ENCODE data around the gene EVPLL. TPM values are rescaled to one million over a fixed set of nuclear protein-coding genes. Genes with fewer than 3 reads are reported as not detected.

The EVPLL gene
- polyA plus RNA-seq, 1 of the 3 experiments (the other 2 are of a cell fraction): not detected

DNA sequence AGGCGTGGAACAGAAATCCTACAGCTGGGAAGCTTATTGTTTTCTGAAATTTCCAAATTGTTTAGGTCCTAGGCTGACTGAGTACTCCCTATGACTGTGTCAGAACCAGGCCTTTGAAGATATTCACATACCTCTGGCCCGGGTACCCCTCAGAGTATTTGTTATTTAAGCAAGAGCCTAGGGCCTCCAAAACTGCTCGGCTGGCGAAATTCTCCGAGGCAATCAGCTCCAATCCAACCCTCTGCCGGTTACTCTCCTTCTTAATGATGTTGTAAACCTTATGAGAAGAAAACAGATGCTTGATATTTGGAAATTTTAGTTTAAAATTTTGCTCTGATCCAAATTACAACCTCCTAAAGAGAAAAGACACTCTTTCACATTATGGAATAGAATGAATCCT is 24.0 kb upstream of the EVPLL start:
- Histone ChIP-seq H3K9me2 (no peaks in the 10 kb centered on the region), H2AFZ (ENCODE audit: low read depth) (no peak overlapping the region), H3K4me1 (ENCODE audit: control insufficient read depth in 1 of 2, insufficient read depth in 2 of 2, low read depth in 1 of 2, low read length in 1 of 2) (no peaks in the 10 kb centered on the region), H3K4me3 (ENCODE audit: low read depth in 2 of 2, low read length in 1 of 2) (no peak overlapping the region), H3K9ac (no peak overlapping the region), H4K20me1 (ENCODE audit: insufficient read depth) (no peaks in the 10 kb centered on the region), H3K9me3 (no peaks in the 10 kb centered on the region), H3K27me3 (ENCODE audit: insufficient read depth) (no peaks in the 10 kb centered on the region), H3K36me3 (replicated peaks in 1 of 2; ENCODE audit: control insufficient read depth in 1 of 2, insufficient read depth in 2 of 2, low read length in 1 of 2) (peaks cover 0 to 6% of the 10 kb centered on the region in 2 experiments), H3K4me2 (no peak overlapping the region), H3K79me2 (ENCODE audit: insufficient read depth) (no peaks in the 10 kb centered on the region), H3K27ac (ENCODE audit: low read depth in 2 of 2, low read length in 1 of 2) (no peak overlapping the region), H3F3A (replicated peaks; ENCODE audit: insufficient read depth) (peaks cover 5% of the 10 kb centered on the region)
- CTCF ChIA-PET: no interaction called here
- TF ChIP-seq SIN3A (IDR thresholded peaks at IDR 0.05; ENCODE audit: borderline replicate concordance, low read depth, low read length): no peak
- POLR2A ChIA-PET: no interaction called here
- WGBS (ENCODE audit: low lambda C conversion rate): 87% methylated on average over 6 of the region's 6 CpGs
- no peak for DNase-seq

DNA sequence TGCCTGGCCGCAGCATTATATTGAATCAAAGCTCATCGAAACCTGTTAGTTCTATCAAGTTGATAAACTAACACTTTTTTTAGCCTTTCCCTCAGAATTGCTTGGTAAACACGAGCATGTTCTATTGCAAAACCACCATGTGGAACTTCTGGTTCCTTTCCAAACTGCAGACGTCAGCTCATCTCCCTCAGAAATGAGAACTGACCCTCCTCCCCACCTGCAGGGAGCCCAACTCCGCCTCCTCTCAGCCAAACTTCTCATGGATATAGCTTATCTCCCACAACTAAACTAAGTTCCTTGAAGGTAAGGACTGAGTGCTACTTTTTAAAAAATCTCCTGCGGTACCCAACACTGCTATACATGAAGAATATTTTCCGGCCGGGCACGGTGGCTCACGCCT is 21.0 kb upstream of the EVPLL start:
- no peak for TF ChIP-seq CHD2 (IDR thresholded peaks at IDR 0.05; ENCODE audit: low read length, partially characterized antibody)
- TF ChIP-seq, protein P1, sequence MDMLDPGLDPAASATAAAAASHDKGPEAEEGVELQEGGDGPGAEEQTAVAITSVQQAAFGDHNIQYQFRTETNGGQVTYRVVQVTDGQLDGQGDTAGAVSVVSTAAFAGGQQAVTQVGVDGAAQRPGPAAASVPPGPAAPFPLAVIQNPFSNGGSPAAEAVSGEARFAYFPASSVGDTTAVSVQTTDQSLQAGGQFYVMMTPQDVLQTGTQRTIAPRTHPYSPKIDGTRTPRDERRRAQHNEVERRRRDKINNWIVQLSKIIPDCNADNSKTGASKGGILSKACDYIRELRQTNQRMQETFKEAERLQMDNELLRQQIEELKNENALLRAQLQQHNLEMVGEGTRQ (IDR thresholded peaks at IDR 0.05; ENCODE audit: borderline replicate concordance, low read depth, low read length): no peak
- TF ChIP-seq, protein P2, sequence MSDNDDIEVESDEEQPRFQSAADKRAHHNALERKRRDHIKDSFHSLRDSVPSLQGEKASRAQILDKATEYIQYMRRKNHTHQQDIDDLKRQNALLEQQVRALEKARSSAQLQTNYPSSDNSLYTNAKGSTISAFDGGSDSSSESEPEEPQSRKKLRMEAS (IDR thresholded peaks at IDR 0.05; ENCODE audit: low read depth): no peak
- no peak for TF ChIP-seq ELF1 (IDR thresholded peaks at IDR 0.05)
- TF ChIP-seq RFX5 (IDR thresholded peaks at IDR 0.05; ENCODE audit: low read length): no peak
- TF ChIP-seq, protein P3, sequence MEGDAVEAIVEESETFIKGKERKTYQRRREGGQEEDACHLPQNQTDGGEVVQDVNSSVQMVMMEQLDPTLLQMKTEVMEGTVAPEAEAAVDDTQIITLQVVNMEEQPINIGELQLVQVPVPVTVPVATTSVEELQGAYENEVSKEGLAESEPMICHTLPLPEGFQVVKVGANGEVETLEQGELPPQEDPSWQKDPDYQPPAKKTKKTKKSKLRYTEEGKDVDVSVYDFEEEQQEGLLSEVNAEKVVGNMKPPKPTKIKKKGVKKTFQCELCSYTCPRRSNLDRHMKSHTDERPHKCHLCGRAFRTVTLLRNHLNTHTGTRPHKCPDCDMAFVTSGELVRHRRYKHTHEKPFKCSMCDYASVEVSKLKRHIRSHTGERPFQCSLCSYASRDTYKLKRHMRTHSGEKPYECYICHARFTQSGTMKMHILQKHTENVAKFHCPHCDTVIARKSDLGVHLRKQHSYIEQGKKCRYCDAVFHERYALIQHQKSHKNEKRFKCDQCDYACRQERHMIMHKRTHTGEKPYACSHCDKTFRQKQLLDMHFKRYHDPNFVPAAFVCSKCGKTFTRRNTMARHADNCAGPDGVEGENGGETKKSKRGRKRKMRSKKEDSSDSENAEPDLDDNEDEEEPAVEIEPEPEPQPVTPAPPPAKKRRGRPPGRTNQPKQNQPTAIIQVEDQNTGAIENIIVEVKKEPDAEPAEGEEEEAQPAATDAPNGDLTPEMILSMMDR (IDR thresholded peaks at IDR 0.05): no peak
- no peak for TF ChIP-seq EZH2phosphoT487 (IDR thresholded peaks at IDR 0.05; ENCODE audit: borderline replicate concordance, low read depth)
- no peak for TF ChIP-seq JUND (IDR thresholded peaks at IDR 0.05)
- TF ChIP-seq, protein P4, sequence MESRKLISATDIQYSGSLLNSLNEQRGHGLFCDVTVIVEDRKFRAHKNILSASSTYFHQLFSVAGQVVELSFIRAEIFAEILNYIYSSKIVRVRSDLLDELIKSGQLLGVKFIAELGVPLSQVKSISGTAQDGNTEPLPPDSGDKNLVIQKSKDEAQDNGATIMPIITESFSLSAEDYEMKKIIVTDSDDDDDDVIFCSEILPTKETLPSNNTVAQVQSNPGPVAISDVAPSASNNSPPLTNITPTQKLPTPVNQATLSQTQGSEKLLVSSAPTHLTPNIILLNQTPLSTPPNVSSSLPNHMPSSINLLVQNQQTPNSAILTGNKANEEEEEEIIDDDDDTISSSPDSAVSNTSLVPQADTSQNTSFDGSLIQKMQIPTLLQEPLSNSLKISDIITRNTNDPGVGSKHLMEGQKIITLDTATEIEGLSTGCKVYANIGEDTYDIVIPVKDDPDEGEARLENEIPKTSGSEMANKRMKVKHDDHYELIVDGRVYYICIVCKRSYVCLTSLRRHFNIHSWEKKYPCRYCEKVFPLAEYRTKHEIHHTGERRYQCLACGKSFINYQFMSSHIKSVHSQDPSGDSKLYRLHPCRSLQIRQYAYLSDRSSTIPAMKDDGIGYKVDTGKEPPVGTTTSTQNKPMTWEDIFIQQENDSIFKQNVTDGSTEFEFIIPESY (IDR thresholded peaks at IDR 0.05; ENCODE audit: borderline replicate concordance, low read depth): no peak
- TF ChIP-seq, protein P5, sequence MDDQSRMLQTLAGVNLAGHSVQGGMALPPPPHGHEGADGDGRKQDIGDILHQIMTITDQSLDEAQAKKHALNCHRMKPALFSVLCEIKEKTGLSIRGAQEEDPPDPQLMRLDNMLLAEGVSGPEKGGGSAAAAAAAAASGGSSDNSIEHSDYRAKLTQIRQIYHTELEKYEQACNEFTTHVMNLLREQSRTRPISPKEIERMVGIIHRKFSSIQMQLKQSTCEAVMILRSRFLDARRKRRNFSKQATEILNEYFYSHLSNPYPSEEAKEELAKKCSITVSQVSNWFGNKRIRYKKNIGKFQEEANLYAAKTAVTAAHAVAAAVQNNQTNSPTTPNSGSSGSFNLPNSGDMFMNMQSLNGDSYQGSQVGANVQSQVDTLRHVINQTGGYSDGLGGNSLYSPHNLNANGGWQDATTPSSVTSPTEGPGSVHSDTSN (IDR thresholded peaks at IDR 0.05): no peak
- Histone ChIP-seq H4K20me1 (ENCODE audit: insufficient read depth) (no peaks in the 10 kb centered on the region), H3K9me3 (no peaks in the 10 kb centered on the region), H2AFZ (ENCODE audit: low read depth) (no peak overlapping the region), H3K9me2 (no peaks in the 10 kb centered on the region), H3K4me2 (no peak overlapping the region), H3K9ac (no peak overlapping the region), H3K4me3 (ENCODE audit: low read depth in 2 of 2, low read length in 1 of 2) (no peak overlapping the region), H3F3A (replicated peaks; ENCODE audit: insufficient read depth) (peaks cover 5% of the 10 kb centered on the region), H3K27ac (ENCODE audit: low read depth in 2 of 2, low read length in 1 of 2) (no peak overlapping the region), H3K79me2 (ENCODE audit: insufficient read depth) (peaks cover 7% of the 10 kb centered on the region; the same call in 1 of the 2 replicates), H3K27me3 (ENCODE audit: insufficient read depth) (no peaks in the 10 kb centered on the region), H3K4me1 (ENCODE audit: control insufficient read depth in 1 of 2, insufficient read depth in 2 of 2, low read depth in 1 of 2, low read length in 1 of 2) (no peaks in the 10 kb centered on the region), H3K36me3 (replicated peaks in 1 of 2; ENCODE audit: control insufficient read depth in 1 of 2, insufficient read depth in 2 of 2, low read length in 1 of 2) (peaks cover 0 to 6% of the 10 kb centered on the region in 2 experiments)
- CTCF ChIA-PET: no interaction called here
- no peak for DNase-seq
- POLR2A ChIA-PET: no interaction called here
- 94% methylated on average over 10 of the region's 10 CpGs for WGBS (ENCODE audit: low lambda C conversion rate)
